HG02763 (cell line): Measurements from ENCODE around the gene PCBP4.
"Not testable (repeated sequence)": the region's sequence is repeated elsewhere in the genome, so short reads cannot be mapped to it uniquely, and the experiment has no call there.

Source experiments
- ATAC-seq: cut with Tn5 transposase; IDR thresholded peaks from one replicate; pipeline ENCODE4 v1.9.1; 2021; ENCODE audit warnings: mild to moderate bottlenecking, moderate library complexity; ENCODE audit not compliant: unreplicated experiment

The PCBP4 gene

GRCh38 chr3:51995346-51996163 is 28.3 kb upstream of the PCBP4 start, which contains the start of gene RPL29:
Gene RPL29, minus strand, starts transcription at chr3:51995895. Its CDS starts 434 bp downstream, at chr3:51995461.
- peak; percentile 87 for ATAC-seq

- no peak for ATAC-seq
These were observed 27.3 kb upstream of the PCBP4 start for GRCh38 chr3:51994530-51994929.

- ATAC-seq, result not testable (repeated sequence)
These were observed 26.4 kb upstream of the PCBP4 start for GRCh38 chr3:51993657-51994056.

GRCh38 chr3:51992017-51992682 is 24.9 kb upstream of the PCBP4 start:
- no peak for ATAC-seq

- ATAC-seq, result not testable (repeated sequence)
These were observed 23.3 kb upstream of the PCBP4 start for GRCh38 chr3:51990501-51990971.

- no peak for ATAC-seq
These were observed 21.3 kb upstream of the PCBP4 start for GRCh38 chr3:51988286-51989146.

GRCh38 chr3:51987568-51987967 is 20.3 kb upstream of the PCBP4 start:
- ATAC-seq, result no peak

- ATAC-seq, result no peak
These were observed 19.0 kb upstream of the PCBP4 start for GRCh38 chr3:51986010-51986947.

- no peak for ATAC-seq
These were observed 17.8 kb upstream of the PCBP4 start for GRCh38 chr3:51985063-51985462.

GRCh38 chr3:51984269-51984647 is 17.0 kb upstream of the PCBP4 start:
- ATAC-seq, result no peak

GRCh38 chr3:51983578-51984268 is 16.5 kb upstream of the PCBP4 start:
- no peak for ATAC-seq

- peak; percentile 61 for ATAC-seq
These were observed 15.8 kb upstream of the PCBP4 start, which contains the start of gene ACY1 for GRCh38 chr3:51982838-51983577. Gene ACY1, plus strand, starts transcription at chr3:51983535. Its CDS starts 530 bp downstream, at chr3:51984065.

GRCh38 chr3:51982352-51982837 is 15.1 kb upstream of the PCBP4 start:
- ATAC-seq, result peak; percentile 35

GRCh38 chr3:51980253-51980652 is 13.0 kb upstream of the PCBP4 start:
- ATAC-seq, result no peak

GRCh38 chr3:51978143-51978502 is 10.9 kb upstream of the PCBP4 start:
- ATAC-seq, result no peak

GRCh38 chr3:51977446-51978142 is 10.3 kb upstream of the PCBP4 start:
- no peak for ATAC-seq

GRCh38 chr3:51975852-51976549 is 8.7 kb upstream of the PCBP4 start:
- ATAC-seq, result no peak
